HL-60 (cell line): ENCODE measurements around the gene OR6C75.
"Not testable (repeated sequence)": the region's sequence is repeated elsewhere in the genome, so short reads cannot be mapped to it uniquely, and the experiment has no call there.

Experiments
- DNase-seq, 2 experiments: peaks; one replicate each; pipeline ENCODE4 v3.0.0-alpha.2; 2010 to 2020; ENCODE audit warnings: low read depth in 1 of 2, low spot score in 1 of 2
- H3K27ac ChIP-seq: fragments of 250-450 bp; sonication (Bioruptor Pico); replicated peaks from 2 replicates; pipeline ENCODE4 v1.5.1; 2020; ENCODE audit warnings: mild to moderate bottlenecking, moderate library complexity
- H3K27me3 ChIP-seq: fragments of 250-450 bp; sonication (Bioruptor Pico); 2 replicates; pipeline ENCODE4 v1.5.1; 2021; ENCODE audit warnings: mild to moderate bottlenecking, moderate library complexity; ENCODE audit not compliant: insufficient read depth, poor library complexity, severe bottlenecking
- H3K4me3 ChIP-seq: replicated peaks from 2 replicates; pipeline ENCODE4 v1.5.1; 2011; ENCODE audit warnings: mild to moderate bottlenecking, control low read depth, low read length; ENCODE audit not compliant: insufficient read depth
- CTCF ChIP-seq: IDR thresholded peaks from one replicate; pipeline ENCODE4 v1.5.1; 2011; ENCODE audit warnings: low read length, control low read depth, inconsistent platforms; ENCODE audit not compliant: insufficient read depth
- GABPA ChIP-seq: IDR thresholded peaks from 2 replicates; pipeline ENCODE4 v1.6.1; 2012; ENCODE audit warnings: low read depth
- POLR2AphosphoS5 ChIP-seq: IDR thresholded peaks from 2 replicates; pipeline ENCODE4 v1.6.1; 2012; ENCODE audit warnings: low read depth
- SPI1 ChIP-seq: IDR thresholded peaks from 2 replicates; pipeline ENCODE4 v1.6.1; 2012; ENCODE audit warnings: low read depth, mild to moderate bottlenecking, borderline replicate concordance
- TF ChIP-seq, protein P1 (sequence below): IDR thresholded peaks from 2 replicates; pipeline ENCODE4 v1.6.1; 2012; ENCODE audit warnings: low read depth; ENCODE audit not compliant: insufficient replicate concordance

The OR6C75 gene

DNA sequence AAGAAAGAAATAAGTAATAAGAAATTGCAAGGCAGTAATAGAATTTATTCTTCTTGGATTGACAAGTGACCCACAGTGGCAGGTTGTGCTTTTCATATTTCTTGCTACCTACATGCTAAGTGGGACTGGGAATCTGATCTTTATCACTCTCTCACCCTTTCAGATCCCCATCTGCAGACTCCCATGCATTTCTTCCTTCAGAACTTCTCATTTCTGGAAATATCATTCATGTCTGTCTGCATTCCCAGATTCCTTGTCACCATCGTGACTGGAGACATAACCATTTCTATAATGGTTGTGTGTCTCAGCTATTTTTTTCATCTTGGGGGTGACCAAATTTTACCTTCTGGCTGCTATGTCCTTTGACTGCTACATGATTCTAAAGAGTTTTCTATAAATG lies 33.6 kb downstream of the OR6C75 start:
- Histone ChIP-seq H3K27me3 (no peaks in the 10 kb centered on the region), H3K27ac (no peak overlapping the region), H3K4me3 (no peak overlapping the region)
- TF ChIP-seq SPI1 (no peak), POLR2AphosphoS5 (no peak), GABPA (no peak), CTCF (no peak)
- TF ChIP-seq, protein P1, sequence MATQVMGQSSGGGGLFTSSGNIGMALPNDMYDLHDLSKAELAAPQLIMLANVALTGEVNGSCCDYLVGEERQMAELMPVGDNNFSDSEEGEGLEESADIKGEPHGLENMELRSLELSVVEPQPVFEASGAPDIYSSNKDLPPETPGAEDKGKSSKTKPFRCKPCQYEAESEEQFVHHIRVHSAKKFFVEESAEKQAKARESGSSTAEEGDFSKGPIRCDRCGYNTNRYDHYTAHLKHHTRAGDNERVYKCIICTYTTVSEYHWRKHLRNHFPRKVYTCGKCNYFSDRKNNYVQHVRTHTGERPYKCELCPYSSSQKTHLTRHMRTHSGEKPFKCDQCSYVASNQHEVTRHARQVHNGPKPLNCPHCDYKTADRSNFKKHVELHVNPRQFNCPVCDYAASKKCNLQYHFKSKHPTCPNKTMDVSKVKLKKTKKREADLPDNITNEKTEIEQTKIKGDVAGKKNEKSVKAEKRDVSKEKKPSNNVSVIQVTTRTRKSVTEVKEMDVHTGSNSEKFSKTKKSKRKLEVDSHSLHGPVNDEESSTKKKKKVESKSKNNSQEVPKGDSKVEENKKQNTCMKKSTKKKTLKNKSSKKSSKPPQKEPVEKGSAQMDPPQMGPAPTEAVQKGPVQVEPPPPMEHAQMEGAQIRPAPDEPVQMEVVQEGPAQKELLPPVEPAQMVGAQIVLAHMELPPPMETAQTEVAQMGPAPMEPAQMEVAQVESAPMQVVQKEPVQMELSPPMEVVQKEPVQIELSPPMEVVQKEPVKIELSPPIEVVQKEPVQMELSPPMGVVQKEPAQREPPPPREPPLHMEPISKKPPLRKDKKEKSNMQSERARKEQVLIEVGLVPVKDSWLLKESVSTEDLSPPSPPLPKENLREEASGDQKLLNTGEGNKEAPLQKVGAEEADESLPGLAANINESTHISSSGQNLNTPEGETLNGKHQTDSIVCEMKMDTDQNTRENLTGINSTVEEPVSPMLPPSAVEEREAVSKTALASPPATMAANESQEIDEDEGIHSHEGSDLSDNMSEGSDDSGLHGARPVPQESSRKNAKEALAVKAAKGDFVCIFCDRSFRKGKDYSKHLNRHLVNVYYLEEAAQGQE = no peak
- no peak for DNase-seq

- no peak for TF ChIP-seq GABPA
- no peak for TF ChIP-seq SPI1
- no peak for TF ChIP-seq CTCF
- TF ChIP-seq, protein P1 = no peak
- TF ChIP-seq POLR2AphosphoS5 = no peak
- Histone ChIP-seq H3K27me3 (no peaks in the 10 kb centered on the region), H3K27ac (no peak within 1 kb of the TSS), H3K4me3 (no peak within 1 kb of the TSS)
- DNase-seq = no peak
Measured at GRCh38 chr12:55400229-55400628, 37.5 kb downstream of the OR6C75 start, which contains the start of gene OR6C65. Gene OR6C65 (plus strand): TSS chr12:55400529. CDS start chr12:55400529, 0 bp downstream.

- no peak overlapping the region for H3K27ac ChIP-seq
- H3K4me3 ChIP-seq = no peak overlapping the region
Measured at GRCh38 chr12:55407866-55408265, 45.1 kb downstream of the OR6C75 start.

DNA sequence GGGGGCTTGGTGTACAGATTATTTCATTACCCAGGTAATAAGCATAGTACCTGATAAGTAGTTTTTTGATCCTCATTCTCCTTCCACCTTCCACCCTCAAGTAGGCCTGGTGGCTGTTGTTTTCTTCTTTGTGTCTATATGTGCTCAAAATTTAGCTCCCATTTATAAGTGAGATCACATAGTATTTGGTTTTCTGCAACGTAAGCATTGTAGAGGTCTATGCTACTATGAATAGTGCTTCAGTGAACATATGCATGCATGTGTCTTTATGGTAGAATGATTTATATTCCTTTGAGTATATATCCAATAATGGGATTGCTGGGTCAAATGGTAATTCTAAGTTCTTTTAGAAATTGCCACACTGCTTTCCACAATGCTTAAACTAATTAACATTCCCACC lies 46.4 kb downstream of the OR6C75 start:
- H3K27ac ChIP-seq, H3K4me3 ChIP-seq, DNase-seq, H3K27me3 ChIP-seq: not testable (repeated sequence)

More at GRCh38 chr12:55407866-55408265, 45.1 kb downstream of the OR6C75 start:
- peaks cover 2% of the 10 kb centered on the region for H3K27me3 ChIP-seq
- no peak for TF ChIP-seq GABPA
- no peak for TF ChIP-seq POLR2AphosphoS5
- no peak for TF ChIP-seq CTCF
- TF ChIP-seq, protein P1 = no peak
- no peak for TF ChIP-seq SPI1
- DNase-seq = no peak

DNA sequence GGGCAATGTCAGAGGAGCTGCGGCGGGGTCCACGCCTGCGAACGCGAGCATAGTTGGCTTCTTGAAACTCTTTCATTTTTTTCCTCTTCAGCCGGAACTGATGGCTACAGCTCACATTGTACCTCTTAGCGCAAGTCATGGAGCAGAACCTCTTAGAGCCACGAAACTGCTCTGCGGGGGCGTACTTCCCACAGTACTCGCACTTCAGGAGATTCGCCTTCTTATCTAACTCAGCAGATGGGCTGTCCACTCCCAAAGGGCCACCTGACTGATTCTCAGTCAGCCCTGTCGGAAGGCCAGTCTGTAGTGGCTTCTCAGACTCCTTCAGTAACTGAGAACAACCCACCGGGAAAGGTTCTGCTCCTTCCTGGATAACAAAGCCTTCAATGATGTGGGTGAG lies 49.4 kb downstream of the OR6C75 start:
- H3K27me3 ChIP-seq = peaks cover 13% of the 10 kb centered on the region
- not testable (repeated sequence) for DNase-seq, H3K27ac ChIP-seq, H3K4me3 ChIP-seq
